Testis (tissue), 3 donors: ENCODE data around the gene PRKCA. TPM values are rescaled to one million over a fixed set of nuclear protein-coding genes. Genes with fewer than 3 reads are reported as not detected.

Experiments used
- DNase-seq: peaks from one replicate; pipeline ENCODE4 v3.0.0-alpha.2; 2019
- H3K27ac ChIP-seq, 2 donors: fragments of 200-600 bp; sonication (generic); one replicate each; pipeline ENCODE4 v1.5.1; 2019
- H3K27me3 ChIP-seq: fragments of 200-600 bp; sonication (generic); one replicate; pipeline ENCODE4 v1.5.1; 2019
- H3K36me3 ChIP-seq: fragments of 200-600 bp; sonication (generic); one replicate; pipeline ENCODE4 v1.5.1; 2017; ENCODE audit warnings: low read depth; ENCODE audit errors: missing control alignments
- H3K4me1 ChIP-seq: fragments of 200-600 bp; sonication (generic); one replicate; pipeline ENCODE4 v1.5.1; 2019
- H3K4me3 ChIP-seq, 2 donors: fragments of 200-600 bp; sonication (generic); one replicate each; pipeline ENCODE4 v1.5.1; 2017 to 2019
- H3K9me3 ChIP-seq: fragments of 200-600 bp; sonication (generic); one replicate; pipeline ENCODE4 v1.5.1; 2017
- CTCF ChIP-seq, 3 experiments: fragments of 450-650 bp in 2 of 3; fragments of 200-600 bp in 1 of 3; sonication (generic) in 1 of 3; IDR thresholded peaks; one replicate each; pipeline ENCODE4 v1.5.1; 2016 to 2019; ENCODE audit warnings: antibody characterized with exemption in 3 of 3, mild to moderate bottlenecking in 2 of 3, moderate library complexity in 1 of 3
- POLR2A ChIP-seq: fragments of 450-650 bp; IDR thresholded peaks from one replicate; pipeline ENCODE4 v1.6.1; 2017; ENCODE audit warnings: antibody characterized with exemption, mild to moderate bottlenecking, moderate library complexity
- WGBS, 2 donors: methylation state at CpG; one replicate each; pipeline ENCODE4 v1.1.5; 2018; 5-methylcytosine and 5-hydroxymethylcytosine counted together
- intact Hi-C: fragments of 100-400 bp; cut with DNase I; formaldehyde crosslinking; loops from one replicate; pipeline ENCODE4 v1.15.1; 2023; ENCODE audit warnings: low total_unique reads
- polyA plus RNA-seq: library from polyadenylated mRNA; stranded (reverse); fragments of 350-450 nt; fragmentation: Illumina TruSeq; extraction: RNeasy Lipid Tissue Mini Kit (QIAGEN cat#74804); gene quantifications from one replicate; pipeline ENCODE4 v1.2.3, GENCODE V29; 2014; ENCODE audit warnings: low read depth, low replicate concordance; ENCODE audit not compliant: insufficient read depth
- total RNA-seq, 2 donors: library from RNA; depleted of rRNA; stranded (reverse); fragments of >200 nt; gene quantifications; one replicate each; pipeline ENCODE4 v1.2.3, GENCODE V29; 2016

Gene PRKCA
- total and polyA plus RNA-seq, 3 donors from 2014 or later = 6.8 to 22.9 (median 15.4) TPM

GRCh38 chr17:66276328-66276937 lies 26.0 kb upstream of the PRKCA start:
- Histone ChIP-seq H3K4me1 (no peaks in the 10 kb centered on the region), H3K4me3 (no peak overlapping the region), H3K27ac (no peak overlapping the region), H3K27me3 (no peaks in the 10 kb centered on the region), H3K9me3 (no peaks in the 10 kb centered on the region), H3K36me3 (no peaks in the 10 kb centered on the region)
- no peak for DNase-seq
- TF ChIP-seq CTCF (IDR thresholded peaks at IDR 0.05) = no peak
- TF ChIP-seq POLR2A = no peak
- WGBS, 2 donors = 89 to 92% methylated on average over 3 of the region's 3 CpGs
- intact Hi-C loops = no loop called here

- intact Hi-C loops = no loop called here
- no peak overlapping the region for H3K27ac ChIP-seq
- TF ChIP-seq POLR2A (no peak), CTCF (IDR thresholded peaks at IDR 0.05) (no peak)
- H3K4me1 ChIP-seq = no peaks in the 10 kb centered on the region
- 94 to 100% methylated on average over 2 of the region's 2 CpGs for WGBS, 2 donors
- H3K27me3 ChIP-seq = no peaks in the 10 kb centered on the region
- no peaks in the 10 kb centered on the region for H3K36me3 ChIP-seq
- H3K9me3 ChIP-seq = no peaks in the 10 kb centered on the region
- H3K4me3 ChIP-seq = no peak overlapping the region
- DNase-seq = no peak
Measured at GRCh38 chr17:66277191-66277590, 25.2 kb upstream of the PRKCA start.

GRCh38 chr17:66281661-66282369 lies 20.6 kb upstream of the PRKCA start:
- Histone ChIP-seq H3K4me3 (no peak overlapping the region), H3K27ac (no peak overlapping the region), H3K27me3 (no peaks in the 10 kb centered on the region), H3K36me3 (no peaks in the 10 kb centered on the region), H3K4me1 (no peaks in the 10 kb centered on the region), H3K9me3 (no peaks in the 10 kb centered on the region)
- WGBS, 2 donors = 89 to 90% methylated on average over 6 to 7 of the region's 7 CpGs
- intact Hi-C loops = no loop called here
- DNase-seq = no peak
- no peak for TF ChIP-seq POLR2A
- TF ChIP-seq CTCF (IDR thresholded peaks at IDR 0.05) = no peak

GRCh38 chr17:66283296-66283934 lies 19.0 kb upstream of the PRKCA start:
- WGBS, 2 donors = 89 to 96% methylated on average over 6 of the region's 6 CpGs
- H3K9me3 ChIP-seq = no peaks in the 10 kb centered on the region
- intact Hi-C loops = no loop called here
- H3K27me3 ChIP-seq = no peaks in the 10 kb centered on the region
- H3K27ac ChIP-seq = no peak overlapping the region
- no peak overlapping the region for H3K4me3 ChIP-seq
- no peaks in the 10 kb centered on the region for H3K4me1 ChIP-seq
- TF ChIP-seq POLR2A = no peak
- no peak for TF ChIP-seq CTCF (IDR thresholded peaks at IDR 0.05)
- no peak for DNase-seq
- no peaks in the 10 kb centered on the region for H3K36me3 ChIP-seq
